HEK293T (cell line): ENCODE data around the gene STAG1.

ENCODE experiments used
- L3MBTL2 ChIP-seq: fragments of 450-650 bp; conservative IDR thresholded peaks from 2 replicates; pipeline ENCODE4 v1.6.1; 2016; ENCODE audit warnings: mild to moderate bottlenecking
- LEF1 ChIP-seq: fragments of 450-650 bp; IDR thresholded peaks from 2 replicates; pipeline ENCODE4 v1.6.1; 2017; ENCODE audit warnings: mild to moderate bottlenecking, borderline replicate concordance
- NFRKB ChIP-seq: fragments of 450-650 bp; IDR thresholded peaks from 2 replicates; pipeline ENCODE4 v1.6.1; 2016; ENCODE audit warnings: mild to moderate bottlenecking, moderate library complexity
- SP1 ChIP-seq: fragments of 450-650 bp; IDR thresholded peaks from 2 replicates; pipeline ENCODE4 v1.6.1; 2017
- TARDBP ChIP-seq: fragments of 450-650 bp; IDR thresholded peaks from 2 replicates; pipeline ENCODE4 v1.6.1; 2016
- ZNF384 ChIP-seq: fragments of 450-650 bp; IDR thresholded peaks from 2 replicates; pipeline ENCODE4 v1.6.1; 2016
- TF ChIP-seq, protein P1 (sequence below): fragments of 450-650 bp; IDR thresholded peaks from 2 replicates; pipeline ENCODE4 v1.6.1; 2016

GRCh38 chr3:136296960-136297359 lies 455.2 kb downstream of the STAG1 start:
- TF ChIP-seq NFRKB: no peak
- no peak for TF ChIP-seq L3MBTL2
- TF ChIP-seq, protein P1, sequence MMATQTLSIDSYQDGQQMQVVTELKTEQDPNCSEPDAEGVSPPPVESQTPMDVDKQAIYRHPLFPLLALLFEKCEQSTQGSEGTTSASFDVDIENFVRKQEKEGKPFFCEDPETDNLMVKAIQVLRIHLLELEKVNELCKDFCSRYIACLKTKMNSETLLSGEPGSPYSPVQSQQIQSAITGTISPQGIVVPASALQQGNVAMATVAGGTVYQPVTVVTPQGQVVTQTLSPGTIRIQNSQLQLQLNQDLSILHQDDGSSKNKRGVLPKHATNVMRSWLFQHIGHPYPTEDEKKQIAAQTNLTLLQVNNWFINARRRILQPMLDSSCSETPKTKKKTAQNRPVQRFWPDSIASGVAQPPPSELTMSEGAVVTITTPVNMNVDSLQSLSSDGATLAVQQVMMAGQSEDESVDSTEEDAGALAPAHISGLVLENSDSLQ: no peak
- no peak for TF ChIP-seq SP1
- TF ChIP-seq ZNF384: no peak
- no peak for TF ChIP-seq LEF1
- TF ChIP-seq TARDBP: no peak
